SW 1271 (cell line): ENCODE measurements around the gene PRXL2A.
"Not testable (repeated sequence)": the region's sequence is repeated elsewhere in the genome, so short reads cannot be mapped to it uniquely, and the experiment has no call there.

Experiments
- DNase-seq, 2 experiments: peaks; one replicate each; lab custom pipeline; 2025; lab: John Stamatoyannopoulos, UW

Gene PRXL2A

DNA sequence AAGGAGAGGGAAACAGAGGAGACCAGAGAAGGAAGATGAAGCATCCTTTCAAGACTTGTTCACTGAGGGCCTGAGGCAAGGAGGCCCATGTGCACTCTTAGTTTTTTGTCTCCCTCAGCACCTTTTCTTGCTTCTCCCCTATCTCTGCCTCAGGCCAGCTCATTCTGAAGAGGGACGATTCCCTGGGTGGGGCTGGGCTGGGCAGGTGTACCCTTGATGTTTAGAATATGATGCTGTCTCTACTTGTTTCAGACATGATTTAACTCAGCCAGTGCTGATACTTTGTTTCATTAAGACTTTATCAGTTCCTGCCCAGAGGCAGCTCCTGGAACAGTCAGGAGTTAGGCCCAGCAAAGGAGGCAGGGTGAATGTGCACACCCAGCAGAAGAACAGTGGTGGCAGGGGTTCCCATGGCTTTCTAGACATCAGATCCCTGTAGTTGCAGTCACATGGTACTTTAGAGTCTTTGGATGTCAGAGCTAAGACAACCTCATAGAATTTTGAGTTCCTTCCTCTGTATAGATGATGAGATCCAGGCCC is 3.4 kb downstream of the PRXL2A start:
- no peak for DNase-seq

DNA sequence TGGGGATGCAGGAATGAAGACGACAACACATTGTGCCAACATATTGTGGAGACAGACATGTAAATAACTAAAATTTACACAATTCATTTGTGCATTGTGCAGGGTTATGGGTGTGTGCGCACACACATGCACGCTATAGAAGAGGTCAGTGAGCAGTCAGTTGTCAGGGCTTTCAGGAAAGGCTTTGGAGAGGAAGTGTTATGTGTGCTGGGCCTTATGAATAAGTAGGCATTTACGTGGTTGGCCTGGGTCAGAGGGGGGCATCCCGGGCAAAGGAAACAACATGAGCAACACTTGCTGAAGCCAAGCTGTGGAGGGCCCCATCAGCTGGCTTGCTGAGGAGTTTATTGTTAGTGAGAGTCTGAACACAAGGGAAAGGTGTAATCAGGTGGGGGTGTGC is 4.1 kb downstream of the PRXL2A start:
- DNase-seq = no peak

DNA sequence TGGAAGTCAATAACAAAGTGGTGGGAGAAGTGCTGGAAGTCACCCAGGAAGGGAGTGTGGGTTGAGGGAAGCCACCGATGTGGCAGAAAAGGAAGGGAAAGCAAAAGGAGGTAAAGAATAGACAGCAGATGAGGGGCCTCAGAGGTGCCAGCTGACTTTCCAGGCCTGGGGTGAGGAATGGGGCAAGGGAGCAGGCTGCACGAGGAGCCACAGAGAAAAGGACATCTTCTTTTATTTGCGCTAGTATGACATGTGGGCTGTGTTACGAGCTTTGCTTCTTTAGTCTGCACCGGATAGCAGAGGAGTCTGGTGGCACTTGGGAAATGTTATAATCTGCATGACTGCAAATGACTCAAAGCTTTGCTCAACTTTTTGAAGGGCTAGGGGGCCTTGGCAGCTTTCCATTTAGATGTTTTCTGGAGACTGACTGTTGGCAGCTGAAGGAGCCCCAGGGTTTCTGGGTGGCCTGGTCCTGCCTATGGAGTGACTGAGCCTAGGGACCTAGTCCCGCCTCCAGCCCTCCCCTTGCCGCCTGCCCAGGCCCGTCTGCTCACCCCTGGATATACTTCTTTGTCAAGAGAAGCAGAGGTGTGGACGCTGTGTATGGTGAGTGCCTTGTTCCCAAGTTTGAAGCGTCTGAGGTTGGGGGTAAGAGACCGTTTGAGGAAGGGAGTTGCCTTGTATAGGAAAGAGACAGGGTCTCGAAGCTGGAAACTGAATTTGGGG is 5.1 kb downstream of the PRXL2A start:
- DNase-seq = no peak

DNA sequence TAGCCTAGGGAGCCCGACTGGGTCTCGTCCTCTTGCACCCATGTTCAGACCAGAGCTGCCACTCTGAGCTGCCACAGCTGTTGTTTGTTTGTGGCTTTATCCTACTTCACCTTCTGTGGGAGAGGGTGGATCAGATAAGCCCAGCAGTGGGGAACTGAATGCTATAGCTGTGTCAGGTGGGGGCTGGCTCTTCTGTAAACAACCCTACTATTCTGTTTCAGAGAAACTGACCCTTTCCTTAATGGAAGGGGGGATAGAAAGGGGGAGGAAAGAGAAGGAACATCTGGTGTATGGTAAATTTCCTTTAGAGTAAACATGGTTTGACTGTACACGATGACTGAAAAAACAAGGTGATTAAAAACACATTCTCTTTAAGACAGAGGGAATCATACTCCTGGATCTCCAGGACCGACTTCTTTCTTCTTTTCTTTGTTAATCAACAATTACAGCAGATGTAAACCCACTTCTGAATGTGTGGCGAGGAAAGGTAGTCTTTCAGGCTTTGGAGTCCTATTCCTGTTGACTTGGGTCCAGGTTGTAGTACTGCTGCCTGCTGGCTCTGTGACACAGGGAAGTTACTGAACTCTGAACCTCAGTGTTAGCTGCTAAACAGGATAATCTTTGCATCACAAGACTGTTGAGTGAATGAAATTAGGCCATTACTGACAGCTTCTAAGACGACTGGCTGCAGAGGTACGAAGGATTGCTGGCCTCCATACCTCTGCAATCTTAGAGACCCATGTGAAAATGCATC is 6.0 kb downstream of the PRXL2A start:
- no peak for DNase-seq

DNA sequence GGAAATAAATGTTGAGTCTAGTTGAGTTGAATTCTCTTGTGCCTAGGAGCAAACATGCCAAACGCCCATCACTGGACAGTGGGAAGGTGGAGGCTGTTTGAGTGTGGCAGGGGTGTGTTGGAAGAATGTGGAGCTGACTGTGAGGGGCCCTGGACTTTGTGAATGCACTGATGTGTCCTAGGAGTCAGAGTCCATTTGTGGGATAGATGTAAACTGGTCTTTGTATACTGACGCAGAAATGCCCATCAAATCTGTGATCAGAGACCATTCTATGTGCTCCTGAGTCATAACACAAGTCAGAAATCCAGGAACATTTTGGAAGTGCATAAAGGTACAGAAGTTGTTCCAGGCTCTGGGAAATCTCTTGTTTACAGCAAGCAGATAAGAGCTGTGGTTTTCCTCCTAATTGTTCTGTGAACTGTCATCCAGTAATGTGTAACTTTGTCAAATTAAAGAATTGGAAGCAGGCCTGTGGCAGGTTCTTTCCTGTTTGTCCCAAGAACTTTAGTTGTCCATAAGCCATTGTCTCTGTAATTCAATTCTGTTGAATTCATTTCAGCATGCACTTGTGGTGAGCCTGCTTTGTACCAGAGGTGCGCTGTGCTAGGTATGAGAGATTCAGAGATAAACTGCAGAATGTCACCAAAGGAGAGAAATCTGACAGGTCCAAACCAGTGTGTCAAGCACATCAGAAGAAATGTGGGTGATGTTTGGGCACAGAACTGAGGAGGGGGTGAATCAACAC is 7.6 kb downstream of the PRXL2A start:
- no peak for DNase-seq

DNA sequence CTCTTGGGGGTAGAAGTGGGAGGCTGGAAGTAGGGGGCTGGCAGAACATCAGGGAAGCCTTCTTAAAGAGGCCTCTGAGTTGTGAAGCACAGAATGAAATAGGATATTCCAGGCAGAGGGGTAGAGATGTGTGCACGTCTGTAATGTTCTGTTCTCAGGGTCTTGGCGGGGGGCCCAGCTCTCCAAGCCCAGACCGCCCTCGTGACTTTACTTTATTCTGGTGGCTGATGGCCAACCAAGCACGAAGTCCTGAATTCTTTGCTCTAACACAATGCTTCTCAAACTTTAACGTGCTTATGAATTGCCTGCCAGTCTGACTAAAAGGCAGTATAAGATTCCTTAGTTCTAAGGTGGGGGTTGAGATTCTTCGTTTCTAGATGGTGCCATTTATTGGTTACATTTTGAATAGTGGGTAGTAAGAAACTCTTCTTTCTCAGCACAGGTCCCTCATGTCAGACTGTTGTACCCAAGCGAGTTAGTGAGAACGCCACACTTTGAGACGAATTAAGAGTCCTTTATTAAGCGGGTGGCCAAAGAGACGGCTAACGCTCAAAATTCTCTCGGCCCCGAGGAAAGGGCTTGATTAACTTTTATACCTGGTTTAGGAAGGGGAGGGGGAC is 8.2 kb downstream of the PRXL2A start:
- DNase-seq = no peak

DNA sequence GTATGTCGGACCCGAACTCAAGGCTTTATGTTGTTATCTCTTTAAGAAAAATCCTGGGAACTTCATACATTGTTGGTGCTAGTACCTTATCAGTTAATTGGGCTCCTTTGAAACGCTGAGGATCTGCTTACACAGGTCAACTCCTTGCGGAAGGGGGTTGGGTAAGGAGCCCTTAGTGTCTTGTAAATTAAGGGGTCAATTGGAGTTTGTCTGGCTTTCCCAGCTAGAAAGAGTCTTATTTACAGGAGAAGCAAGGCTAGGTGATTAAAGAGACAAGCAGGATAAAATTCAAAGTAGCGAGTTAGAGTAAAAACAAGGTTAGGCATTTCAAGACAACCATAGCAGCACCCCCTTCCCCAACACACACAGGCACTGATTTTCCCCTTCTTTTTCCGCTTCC is 8.9 kb downstream of the PRXL2A start:
- DNase-seq = not testable (repeated sequence)

DNA sequence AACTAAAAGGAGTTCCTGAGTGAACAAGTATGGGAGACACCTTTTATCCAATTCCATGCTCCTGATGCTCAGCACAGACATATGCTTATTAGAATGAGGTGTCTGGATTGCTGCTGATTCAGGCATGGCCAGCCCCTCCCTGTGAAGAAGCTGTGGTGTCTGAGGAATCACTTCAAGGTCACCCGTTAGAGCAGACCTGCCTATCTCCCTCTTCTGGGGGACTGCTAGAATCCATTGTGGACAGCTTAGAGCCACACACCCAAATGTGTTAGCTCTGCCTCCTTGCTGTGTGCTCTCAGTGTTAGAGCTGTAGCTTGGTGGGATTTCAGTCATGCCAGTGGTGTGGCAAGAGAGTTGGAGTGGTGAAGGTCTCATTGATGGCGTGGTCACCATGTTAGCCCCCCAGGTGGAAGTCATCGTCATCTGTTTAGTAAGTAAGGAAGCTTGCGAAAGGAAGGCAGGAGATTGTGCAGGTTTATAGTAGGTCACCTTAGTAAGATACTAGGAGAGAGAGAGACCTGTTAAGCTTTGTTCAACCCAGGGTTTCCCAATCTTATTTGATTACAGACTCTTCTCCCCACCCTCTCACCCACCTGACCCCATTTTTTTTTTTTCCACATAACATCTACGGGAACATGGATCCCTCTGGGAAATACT is 12.8 kb downstream of the PRXL2A start:
- no peak for DNase-seq

DNA sequence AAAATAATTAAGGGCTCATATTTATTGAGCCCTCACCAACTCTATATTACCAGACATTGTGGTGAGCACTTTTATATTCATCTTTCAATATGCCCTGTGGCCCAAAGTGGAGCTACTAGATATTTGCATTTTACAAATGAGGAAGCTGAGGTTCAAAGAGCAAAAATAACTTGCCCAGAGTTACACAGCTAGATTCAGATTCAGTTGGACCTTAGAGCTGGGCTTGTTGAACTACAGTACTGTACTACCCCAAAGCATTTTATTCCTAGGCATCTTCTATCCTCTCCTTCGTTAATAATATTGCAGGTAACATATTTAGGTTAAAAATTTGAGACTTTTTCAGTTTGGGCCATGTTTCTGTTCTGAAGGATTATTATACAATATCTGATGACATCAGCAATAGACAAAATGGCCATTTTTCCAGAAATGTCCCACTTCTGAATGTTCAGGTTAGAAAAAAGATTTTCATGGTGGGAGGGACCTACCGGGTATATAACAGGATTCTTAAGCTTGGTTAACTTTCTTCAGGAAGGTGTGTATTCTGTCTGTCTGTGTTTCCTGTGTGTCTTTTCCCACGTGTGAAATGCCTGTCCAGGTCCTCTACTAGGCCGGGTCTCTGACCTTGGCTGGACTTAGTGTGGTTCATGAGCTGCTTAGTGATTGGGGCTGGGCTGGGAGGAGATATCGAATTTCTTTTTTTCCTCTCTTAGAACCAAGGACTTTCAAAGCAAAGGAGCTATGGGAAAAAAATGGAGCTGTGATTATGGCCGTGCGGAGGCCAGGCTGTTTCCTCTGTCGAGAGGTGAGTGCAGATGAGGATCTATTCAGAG is 13.6 kb downstream of the PRXL2A start:
- DNase-seq = no peak

DNA sequence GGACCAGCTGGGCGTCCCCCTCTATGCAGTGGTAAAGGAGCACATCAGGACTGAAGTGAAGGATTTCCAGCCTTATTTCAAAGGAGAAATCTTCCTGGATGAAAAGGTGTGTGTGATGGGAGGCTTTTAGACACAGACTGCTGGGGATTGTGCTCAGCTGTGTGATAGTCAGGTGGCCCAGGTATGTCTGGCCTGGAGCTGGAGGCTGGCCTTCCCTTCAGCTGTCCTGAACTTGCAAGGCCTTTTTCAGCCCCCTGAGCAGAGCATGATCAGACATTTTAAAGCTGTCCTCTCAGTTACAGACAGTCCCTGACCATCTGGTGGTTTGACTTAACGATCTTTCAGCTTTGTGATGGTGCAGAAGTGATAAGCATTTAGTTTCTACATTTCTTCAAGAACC is 17.6 kb downstream of the PRXL2A start:
- DNase-seq = no peak

DNA sequence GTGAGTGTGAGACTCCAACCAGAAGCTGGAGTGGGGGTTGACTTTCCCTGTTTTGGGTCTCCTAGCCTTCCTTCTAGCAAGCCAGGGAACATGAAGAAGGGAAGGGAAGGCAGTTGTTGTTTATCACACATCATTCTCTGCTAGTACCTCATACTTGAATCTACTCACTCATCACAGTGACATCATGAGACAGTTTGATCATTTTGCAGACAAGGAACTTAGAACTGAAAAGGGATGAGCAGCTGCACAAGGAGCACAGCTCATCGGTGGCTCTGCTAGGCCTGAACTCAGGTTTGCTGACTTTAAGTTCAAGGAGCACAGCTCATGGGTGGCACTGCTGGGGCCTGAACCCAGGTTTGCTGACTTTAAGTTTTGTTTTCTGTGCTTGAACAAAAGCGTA is 19.2 kb downstream of the PRXL2A start:
- DNase-seq = no peak

DNA sequence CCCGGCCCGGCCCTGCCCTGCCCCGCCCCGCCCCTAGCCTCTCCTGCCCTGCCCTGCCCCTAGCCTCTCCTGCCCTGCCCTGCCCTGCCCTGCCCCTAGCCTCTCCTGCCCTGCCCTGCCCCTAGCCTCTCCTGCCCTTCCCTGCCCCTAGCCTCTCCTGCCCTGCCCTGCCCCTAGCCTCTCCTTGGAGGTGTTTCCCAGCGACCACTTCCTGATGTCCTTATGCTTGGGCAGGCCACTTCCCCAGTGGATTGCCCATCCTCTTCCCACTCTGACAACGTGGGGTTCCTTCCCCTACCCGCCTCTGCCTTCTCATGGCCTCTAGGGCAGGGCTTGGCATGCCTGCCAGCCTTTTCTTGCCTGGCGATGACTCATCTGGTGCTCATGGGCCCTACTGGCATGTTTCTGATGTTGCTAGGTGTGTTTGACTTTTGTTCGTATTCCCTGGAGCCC is 21.2 kb downstream of the PRXL2A start:
- peak in 1 of 2 experiments; percentile 29 for DNase-seq

DNA sequence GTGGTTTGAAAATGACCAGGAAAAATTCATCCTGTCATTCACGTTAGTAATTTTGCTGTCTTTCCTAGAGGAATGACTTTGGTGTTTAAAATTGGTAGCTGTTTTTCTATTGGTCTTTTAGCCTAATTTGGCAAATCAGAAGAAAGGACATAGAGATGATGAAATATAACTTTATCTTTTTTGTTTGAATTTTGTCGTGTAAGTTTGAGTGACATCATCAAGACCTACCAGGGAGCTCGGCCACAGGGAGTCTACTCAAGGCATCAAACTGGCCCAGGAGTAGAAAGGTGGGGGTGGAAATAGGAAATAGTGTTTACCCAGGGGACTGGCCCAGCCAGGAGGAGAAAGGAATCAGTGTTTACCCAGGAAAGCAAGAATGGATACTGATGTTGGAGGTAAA is 24.8 kb downstream of the PRXL2A start:
- no peak for DNase-seq

DNA sequence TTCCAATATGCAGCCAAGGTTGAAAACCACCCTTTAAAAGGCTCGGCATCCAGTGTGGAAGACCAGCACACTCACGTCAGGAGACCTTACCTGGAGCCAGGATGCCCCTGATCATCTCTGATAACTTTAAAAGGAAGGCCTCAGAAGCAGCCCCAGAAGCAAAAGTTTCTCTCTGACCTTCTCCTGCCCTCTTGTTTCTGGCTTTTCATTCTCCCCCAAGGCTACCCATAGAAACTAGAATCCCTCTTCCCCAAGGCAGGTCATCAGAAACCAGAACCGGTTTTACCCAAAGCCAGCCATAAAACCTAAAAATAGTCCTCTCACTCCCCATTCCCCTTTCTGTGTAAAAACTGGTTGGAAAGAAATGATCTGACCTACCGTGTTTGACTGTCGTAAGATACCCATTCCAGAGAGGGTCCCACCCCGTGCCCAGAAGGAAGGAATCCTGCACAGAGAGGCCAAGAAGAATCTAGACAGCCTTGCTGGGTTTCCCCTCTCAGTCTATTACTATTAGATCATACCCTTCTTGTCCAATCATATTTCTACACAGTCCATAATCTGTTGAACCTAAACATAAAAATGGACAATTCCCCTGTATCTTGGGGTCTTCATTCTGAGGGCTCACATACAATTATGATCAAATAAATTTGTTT is 28.2 kb downstream of the PRXL2A start:
- no peak for DNase-seq

DNA sequence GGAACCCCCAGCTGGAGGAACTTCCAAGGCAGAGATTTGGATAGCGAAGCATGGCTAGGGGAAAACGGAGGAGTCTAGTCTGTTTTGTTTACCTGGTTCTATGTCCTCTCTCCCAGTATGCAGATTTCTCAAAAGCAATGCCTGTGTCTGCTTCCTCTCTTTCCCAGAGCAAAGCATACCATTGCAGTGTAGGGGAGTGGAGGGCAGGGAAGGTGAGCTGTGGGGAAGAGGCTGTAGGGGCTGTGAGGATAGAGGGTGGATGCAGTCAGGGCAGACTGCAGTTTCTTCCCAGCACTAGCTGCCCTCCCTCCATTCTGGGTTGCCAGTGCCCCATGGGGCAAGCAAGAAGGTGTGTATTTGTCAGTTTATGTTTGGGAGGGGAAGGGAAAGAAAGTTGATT is 28.9 kb downstream of the PRXL2A start:
- DNase-seq = no peak

DNA sequence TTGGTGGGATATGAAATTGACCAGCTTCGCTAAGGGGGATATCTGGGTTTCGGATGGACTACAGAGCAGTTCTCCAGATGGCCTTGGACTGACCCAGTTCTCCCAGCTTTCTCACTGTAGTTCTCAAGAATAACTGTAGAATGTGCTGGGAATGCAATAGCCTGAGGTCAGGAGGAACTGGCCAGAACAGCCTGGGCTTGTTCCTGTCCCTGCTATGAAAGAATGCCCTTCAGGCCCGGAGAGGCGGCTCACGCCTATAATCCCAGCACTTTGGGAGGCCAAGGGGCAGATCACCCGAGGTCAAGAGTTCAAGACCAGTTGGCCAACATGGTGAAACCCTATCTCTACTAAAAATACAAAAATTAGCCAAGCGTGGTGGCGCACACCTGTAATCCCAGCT is 33.5 kb downstream of the PRXL2A start:
- no peak for DNase-seq

DNA sequence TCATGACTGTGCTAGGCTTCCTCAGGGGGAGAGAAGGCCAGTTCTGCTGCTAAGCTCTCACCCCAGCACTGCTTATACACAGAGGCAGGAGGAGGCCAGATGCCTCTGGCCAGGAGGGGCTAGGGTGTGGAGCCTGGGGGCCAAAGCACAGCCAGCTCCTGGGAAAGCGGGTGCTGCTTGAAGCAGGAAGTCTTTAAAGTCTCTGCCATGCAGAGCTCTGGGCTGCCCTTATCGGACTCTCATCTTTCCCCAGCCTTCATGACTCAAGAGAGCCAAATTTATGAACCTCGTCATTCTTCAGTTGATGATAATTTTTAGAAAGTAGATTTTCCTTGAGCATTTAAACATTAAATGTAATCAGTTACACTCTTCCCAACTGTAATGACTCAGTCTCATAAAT is 34.5 kb downstream of the PRXL2A start:
- no peak for DNase-seq

DNA sequence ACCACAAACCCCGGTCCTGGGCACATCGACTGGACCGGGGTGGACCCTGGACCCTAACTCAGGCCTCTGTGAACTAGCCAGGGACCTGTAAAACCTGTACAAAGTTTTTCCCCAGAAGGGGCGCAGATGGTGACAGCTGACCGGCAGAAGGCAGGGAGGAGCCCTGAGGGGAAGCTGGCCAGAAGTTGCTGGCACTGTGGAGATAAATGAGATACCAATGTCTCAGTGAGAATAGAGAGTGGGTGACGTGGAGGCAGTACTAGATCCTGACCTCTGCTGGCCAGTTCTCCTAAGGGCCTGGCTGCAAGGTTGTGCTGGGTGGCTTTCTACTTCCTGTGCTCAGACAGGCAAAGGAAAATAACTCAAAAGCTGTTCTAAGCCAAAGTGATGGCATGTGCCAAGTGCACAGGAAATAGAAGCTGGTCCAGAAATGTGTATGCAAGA is 35.2 kb downstream of the PRXL2A start:
- DNase-seq = peak in 1 of 2 experiments; percentile 7

DNA sequence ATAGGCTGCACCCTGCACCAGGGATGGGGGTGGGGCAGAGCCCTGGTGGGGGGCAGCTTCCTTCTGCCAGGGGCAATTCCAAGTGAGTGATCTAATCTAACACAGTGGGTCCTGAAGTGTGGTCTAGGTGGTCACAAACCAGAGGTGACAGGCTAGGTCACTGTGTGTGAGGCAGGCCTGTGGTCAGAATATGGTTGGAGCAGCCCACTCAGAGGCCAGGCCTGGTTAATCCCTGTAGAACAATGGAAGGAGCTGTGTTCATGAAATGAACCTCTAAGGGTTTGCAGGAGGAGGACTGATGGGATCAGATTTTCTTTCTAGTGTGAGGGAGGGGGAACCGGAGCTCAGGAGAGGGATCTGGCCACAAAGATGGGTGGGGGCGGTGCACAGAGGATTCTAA is 35.8 kb downstream of the PRXL2A start:
- no peak for DNase-seq
